ENCODE data around the gene SRGAP1.

SRGAP1 gene

GRCh38 chr12:64170024-64170423 lies 325.5 kb downstream of the SRGAP1 start:
- Histone ChIP-seq H3K9me3 (ENCODE audit: control insufficient read depth, insufficient read depth, low read depth, low read length) (no peaks in the 10 kb centered on the region), H3K4me3 (ENCODE audit: low read depth, low read length) (no peak overlapping the region), H3K27ac (ENCODE audit: extremely low read depth, low read depth, low read length) (no peak overlapping the region), H3K36me3 (ENCODE audit: control insufficient read depth in 2 of 2, insufficient read depth in 1 of 2, low read length in 2 of 2) (no peaks in the 10 kb centered on the region), H3K4me1 (ENCODE audit: control insufficient read depth, insufficient read depth, low read length) (0 out of 2 replicates have a peak, but pooled peaks cover 2% of the 10 kb centered on the region)
- ChIA-PET CTCF (no interaction called here), POLR2A (no interaction called here)
- TF ChIP-seq ZNF624 (tag by site-specific recombination; IDR thresholded peaks at IDR 0.05) (no peak), ZNF138 (tag by site-specific recombination; IDR thresholded peaks at IDR 0.05; ENCODE audit: borderline replicate concordance) (no peak), ZNF398 (tag by site-specific recombination; IDR thresholded peaks at IDR 0.05) (no peak), MEIS1 (CRISPR knock-in tag; IDR thresholded peaks at IDR 0.05; ENCODE audit: borderline replicate concordance) (no peak), ZNF544 (tag by site-specific recombination; IDR thresholded peaks at IDR 0.05) (no peak), ZNF596 (tag by site-specific recombination; IDR thresholded peaks at IDR 0.05) (no peak), ZNF514 (tag by site-specific recombination; IDR thresholded peaks at IDR 0.05) (no peak), ZNF280C (tag by site-specific recombination; IDR thresholded peaks at IDR 0.05) (no peak), ZNF112 (tag by site-specific recombination; IDR thresholded peaks at IDR 0.05) (no peak), ZNF785 (tag by site-specific recombination; IDR thresholded peaks at IDR 0.05) (no peak), ZNF341 (tag by site-specific recombination; IDR thresholded peaks at IDR 0.05; ENCODE audit: low read depth) (no peak), KLF7 (tag by site-specific recombination; IDR thresholded peaks at IDR 0.05; ENCODE audit: borderline replicate concordance) (no peak), ZNF2 (tag by site-specific recombination; IDR thresholded peaks at IDR 0.05) (no peak), ZNF549 (tag by site-specific recombination; IDR thresholded peaks at IDR 0.05) (no peak), ZNF560 (tag by site-specific recombination; IDR thresholded peaks at IDR 0.05; ENCODE audit: borderline replicate concordance) (no peak), ZSCAN23 (tag by site-specific recombination; IDR thresholded peaks at IDR 0.05) (no peak), ZIC2 (tag by site-specific recombination; IDR thresholded peaks at IDR 0.05) (no peak)
- TF ChIP-seq, protein P1, sequence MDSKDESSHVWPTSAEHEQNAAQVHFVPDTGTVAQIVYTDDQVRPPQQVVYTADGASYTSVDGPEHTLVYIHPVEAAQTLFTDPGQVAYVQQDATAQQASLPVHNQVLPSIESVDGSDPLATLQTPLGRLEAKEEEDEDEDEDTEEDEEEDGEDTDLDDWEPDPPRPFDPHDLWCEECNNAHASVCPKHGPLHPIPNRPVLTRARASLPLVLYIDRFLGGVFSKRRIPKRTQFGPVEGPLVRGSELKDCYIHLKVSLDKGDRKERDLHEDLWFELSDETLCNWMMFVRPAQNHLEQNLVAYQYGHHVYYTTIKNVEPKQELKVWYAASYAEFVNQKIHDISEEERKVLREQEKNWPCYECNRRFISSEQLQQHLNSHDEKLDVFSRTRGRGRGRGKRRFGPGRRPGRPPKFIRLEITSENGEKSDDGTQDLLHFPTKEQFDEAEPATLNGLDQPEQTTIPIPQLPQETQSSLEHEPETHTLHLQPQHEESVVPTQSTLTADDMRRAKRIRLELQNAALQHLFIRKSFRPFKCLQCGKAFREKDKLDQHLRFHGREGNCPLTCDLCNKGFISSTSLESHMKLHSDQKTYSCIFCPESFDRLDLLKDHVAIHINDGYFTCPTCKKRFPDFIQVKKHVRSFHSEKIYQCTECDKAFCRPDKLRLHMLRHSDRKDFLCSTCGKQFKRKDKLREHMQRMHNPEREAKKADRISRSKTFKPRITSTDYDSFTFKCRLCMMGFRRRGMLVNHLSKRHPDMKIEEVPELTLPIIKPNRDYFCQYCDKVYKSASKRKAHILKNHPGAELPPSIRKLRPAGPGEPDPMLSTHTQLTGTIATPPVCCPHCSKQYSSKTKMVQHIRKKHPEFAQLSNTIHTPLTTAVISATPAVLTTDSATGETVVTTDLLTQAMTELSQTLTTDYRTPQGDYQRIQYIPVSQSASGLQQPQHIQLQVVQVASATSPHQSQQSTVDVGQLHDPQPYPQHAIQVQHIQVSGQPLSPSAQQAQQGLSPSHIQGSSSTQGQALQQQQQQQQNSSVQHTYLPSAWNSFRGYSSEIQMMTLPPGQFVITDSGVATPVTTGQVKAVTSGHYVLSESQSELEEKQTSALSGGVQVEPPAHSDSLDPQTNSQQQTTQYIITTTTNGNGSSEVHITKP (tag by site-specific recombination; IDR thresholded peaks at IDR 0.05): no peak
- TF ChIP-seq, protein P2, sequence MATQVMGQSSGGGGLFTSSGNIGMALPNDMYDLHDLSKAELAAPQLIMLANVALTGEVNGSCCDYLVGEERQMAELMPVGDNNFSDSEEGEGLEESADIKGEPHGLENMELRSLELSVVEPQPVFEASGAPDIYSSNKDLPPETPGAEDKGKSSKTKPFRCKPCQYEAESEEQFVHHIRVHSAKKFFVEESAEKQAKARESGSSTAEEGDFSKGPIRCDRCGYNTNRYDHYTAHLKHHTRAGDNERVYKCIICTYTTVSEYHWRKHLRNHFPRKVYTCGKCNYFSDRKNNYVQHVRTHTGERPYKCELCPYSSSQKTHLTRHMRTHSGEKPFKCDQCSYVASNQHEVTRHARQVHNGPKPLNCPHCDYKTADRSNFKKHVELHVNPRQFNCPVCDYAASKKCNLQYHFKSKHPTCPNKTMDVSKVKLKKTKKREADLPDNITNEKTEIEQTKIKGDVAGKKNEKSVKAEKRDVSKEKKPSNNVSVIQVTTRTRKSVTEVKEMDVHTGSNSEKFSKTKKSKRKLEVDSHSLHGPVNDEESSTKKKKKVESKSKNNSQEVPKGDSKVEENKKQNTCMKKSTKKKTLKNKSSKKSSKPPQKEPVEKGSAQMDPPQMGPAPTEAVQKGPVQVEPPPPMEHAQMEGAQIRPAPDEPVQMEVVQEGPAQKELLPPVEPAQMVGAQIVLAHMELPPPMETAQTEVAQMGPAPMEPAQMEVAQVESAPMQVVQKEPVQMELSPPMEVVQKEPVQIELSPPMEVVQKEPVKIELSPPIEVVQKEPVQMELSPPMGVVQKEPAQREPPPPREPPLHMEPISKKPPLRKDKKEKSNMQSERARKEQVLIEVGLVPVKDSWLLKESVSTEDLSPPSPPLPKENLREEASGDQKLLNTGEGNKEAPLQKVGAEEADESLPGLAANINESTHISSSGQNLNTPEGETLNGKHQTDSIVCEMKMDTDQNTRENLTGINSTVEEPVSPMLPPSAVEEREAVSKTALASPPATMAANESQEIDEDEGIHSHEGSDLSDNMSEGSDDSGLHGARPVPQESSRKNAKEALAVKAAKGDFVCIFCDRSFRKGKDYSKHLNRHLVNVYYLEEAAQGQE (tag by site-specific recombination; IDR thresholded peaks at IDR 0.05): no peak
